ENCODE results near the gene ABHD17A.

Gene ABHD17A

GRCh38 chr19:1853295-1854038 is 31.8 kb downstream of the ABHD17A start:
- peak; percentile 63 for DNase-seq (ENCODE audit: low read depth)

DNA sequence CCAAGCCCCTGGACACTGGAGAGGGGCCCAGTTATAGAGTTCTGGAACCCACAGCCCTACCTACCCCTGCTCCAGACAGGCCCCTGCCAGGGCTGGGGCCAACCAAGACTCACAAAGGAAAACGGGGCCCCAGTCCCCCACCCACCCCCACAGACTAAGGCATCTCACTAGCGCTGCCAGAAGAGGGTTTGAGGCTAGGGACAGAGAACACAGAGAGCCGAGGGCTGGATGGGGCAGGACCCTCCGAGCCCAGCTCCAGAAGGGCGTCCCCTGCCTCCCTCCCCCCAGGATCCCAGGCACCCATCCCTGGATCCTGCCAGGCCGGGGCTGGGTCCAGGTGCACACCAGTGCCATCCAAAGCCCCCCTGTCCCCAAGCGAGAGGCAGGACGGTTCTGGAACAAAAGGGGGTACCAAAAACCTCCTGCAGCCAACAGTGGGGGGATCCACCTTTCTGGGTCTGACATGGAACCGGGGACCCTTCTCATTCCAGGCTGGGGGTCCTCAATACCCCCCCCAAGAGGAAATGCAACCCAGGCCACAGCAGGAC is 32.6 kb downstream of the ABHD17A start:
- no peak for DNase-seq (ENCODE audit: low read depth)

DNA sequence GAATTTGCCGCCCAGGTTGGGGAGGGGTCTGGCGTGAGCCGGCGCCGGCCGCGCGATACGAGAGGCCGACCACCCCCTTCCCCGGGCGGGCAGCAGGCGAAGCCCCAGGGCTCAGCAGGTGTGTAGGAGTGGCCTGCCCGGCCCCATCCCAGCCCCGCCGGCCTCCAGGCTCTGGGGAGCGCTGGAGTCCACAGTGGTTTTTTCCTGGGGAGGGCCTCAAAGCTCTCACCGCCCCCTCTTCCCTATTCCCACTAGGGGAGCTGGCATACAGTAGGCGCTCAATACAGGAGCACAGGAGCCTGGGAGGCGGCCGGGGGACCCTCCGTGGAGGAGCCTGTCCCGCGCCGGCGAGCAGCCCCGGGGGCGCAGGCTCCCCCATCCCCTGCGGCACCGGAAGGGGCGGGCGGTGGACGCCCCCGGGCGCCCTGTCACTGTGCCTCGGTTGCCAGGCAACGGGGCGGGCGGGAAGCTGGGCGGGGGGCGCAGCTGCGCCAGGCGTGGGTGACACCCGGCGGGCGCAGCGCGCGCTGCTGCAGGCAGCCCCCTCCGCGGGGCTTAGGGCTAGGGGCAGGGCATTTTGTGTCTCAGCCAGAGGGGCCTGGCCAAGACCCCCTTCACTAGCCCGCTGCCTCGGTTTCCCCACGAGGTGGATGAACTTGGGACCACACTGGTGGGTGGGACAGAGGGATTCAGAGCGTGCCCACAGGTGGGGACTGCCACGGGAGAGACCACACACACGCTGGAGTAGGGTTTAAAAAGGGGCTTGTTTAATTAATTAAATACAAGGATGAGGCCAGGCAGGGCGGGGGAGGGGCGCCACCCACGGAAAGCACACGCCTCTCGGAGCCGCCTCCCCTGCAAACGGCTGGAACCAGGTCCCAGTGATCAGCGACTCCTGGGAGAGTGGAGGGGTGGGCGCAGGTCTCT is 33.4 kb downstream of the ABHD17A start:
- DNase-seq (ENCODE audit: low read depth): no peak

- no peak for DNase-seq (ENCODE audit: low read depth)
These were observed 34.3 kb downstream of the ABHD17A start for GRCh38 chr19:1850809-1851653.

GRCh38 chr19:1849886-1850398 is 35.4 kb downstream of the ABHD17A start:
- no peak for DNase-seq (ENCODE audit: low read depth)

DNA sequence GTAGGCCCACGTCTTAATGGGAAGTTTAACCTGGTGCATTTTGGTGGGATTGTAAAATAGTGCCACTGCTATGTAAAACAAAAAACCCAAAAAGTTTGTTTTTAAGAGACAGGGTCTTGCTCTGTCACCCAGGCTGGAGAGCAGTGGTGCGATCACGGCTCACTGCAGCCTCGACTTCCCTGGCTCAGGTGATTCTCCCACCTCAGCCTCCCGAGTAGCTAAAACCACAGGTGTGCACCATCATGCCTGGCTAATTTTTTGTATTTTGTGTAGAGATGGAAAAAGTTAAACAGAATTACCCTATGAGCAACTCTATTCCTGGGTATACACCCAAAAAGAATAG is 36.2 kb downstream of the ABHD17A start:
- DNase-seq (ENCODE audit: low read depth): no peak

GRCh38 chr19:1848399-1849131 is 36.7 kb downstream of the ABHD17A start, which contains the start of gene REXO1:
Gene REXO1, minus strand, starts transcription at chr19:1848483. Its CDS starts 125 bp downstream, at chr19:1848358.
- DNase-seq (ENCODE audit: low read depth): peak; percentile 91

- DNase-seq (ENCODE audit: low read depth): no peak
These were observed 37.5 kb downstream of the ABHD17A start for GRCh38 chr19:1847684-1848398.

DNA sequence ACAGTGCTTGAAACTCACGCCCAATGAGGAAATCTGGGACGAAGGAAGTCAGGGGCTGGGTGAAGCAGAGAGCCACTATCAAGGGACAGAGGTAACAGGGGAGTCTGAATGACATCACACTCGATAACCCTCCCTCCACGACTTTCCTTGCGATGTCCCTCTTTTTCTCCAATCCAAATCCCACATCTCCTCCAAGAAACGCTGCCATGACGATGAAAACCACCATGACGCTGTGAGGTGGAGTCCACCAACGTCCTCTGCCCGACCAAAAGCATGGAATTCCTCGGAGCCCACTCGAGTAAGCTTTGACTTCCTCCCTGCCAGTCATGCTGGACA is 38.0 kb downstream of the ABHD17A start:
- no peak for DNase-seq (ENCODE audit: low read depth)

DNA sequence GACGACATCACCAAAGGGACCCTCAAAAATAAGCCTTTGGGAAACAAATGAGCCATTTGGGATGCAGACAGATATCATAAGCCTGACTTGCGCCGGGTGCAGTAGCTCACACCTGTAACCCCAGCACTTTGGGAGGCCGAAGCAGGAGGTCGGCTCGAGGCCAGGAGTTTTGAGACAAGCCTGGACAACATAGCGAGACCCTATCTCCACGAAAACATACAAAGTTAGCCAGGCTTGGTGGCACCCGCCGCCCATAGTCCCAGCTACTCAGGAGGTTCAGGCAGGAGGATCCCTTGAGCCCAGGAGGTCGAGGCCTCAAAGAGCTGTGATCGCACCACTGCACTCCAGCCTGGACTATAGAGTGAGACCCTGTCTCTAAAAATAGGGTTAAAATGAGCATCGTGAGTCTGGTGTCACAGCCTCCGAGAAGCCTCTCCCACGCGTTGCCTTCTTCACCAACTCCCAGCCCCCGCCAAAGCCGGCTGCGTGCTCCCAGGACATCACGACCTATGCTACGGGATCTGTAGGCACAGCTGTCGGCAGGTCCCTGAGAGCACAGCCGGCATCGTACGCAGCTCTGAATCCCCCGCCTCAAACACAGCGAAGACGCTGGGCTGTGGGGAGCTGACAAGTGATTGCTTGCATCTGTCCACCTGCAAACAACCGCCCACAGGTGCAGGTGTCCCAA is 38.6 kb downstream of the ABHD17A start:
- no peak for DNase-seq (ENCODE audit: low read depth)

DNA sequence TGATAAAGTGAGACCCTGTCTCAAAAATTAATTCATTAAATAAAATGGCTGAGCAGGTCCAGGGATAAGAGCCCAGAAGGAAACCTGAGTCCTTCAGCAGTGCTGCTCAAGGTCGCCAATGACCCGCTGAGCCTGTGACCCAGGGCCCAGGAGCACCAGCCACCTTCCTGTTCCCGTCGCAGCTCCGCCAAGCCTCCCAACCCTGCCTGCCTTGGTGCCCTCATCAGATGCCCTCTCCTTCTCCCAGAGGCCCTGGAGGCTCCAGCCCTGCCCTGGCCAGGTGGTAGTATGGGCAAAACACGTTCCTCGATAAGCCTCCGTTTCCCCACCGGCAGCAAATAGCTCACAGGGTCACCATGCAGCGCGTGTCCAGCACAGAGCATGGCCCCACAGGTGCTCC is 39.7 kb downstream of the ABHD17A start:
- DNase-seq (ENCODE audit: low read depth): no peak

DNA sequence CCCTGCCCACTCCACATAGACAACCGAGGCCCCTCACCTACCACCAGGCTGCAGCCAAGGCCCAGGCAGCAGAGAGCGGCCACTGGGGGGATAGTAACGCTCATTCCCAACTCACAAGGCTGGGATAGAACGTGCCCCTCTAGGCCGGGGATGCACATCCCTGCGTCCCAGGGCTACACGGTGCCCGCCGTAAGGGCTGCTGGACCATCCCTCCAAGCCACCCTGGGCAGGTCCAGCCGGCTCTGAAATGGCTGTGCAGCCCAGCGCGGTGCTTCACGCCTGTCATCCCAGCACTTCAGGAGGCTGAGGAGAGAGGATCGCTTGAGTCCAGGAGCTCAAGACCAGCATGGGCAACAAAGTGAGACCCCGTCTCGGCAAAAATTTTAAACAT is 40.2 kb downstream of the ABHD17A start:
- no peak for DNase-seq (ENCODE audit: low read depth)

DNA sequence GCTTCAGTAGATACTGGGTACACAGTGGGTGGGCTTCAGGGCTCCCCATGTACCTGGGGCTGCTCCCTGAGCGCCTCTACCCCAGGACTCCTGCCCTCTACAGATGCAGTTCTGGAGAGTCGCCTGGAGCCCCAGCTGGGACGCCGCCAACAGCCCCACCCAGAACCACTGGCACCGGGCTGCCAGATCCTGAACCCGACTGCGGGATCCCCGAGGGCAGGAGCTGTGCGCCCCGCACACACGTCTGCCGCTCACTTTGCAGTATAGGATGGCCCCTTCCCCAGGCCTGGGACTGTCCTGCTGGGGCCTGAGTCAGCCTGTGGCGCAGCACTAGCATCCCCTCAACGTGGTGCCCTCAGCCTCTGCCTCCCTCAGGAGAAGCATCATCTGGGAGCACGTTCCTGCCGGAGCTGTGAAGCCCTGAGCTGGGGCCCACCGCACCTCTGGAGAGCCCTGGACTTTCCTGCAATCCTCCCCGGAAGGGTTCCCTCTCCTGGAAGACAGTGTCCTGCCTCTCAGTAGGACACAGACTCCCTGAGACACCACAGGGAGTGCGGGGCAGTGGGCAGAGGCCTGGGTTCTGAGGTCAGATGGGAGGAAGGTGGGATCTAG is 40.7 kb downstream of the ABHD17A start:
- DNase-seq (ENCODE audit: low read depth): no peak

- no peak for DNase-seq (ENCODE audit: low read depth)
These were observed 41.5 kb downstream of the ABHD17A start for GRCh38 chr19:1843646-1844394.

DNA sequence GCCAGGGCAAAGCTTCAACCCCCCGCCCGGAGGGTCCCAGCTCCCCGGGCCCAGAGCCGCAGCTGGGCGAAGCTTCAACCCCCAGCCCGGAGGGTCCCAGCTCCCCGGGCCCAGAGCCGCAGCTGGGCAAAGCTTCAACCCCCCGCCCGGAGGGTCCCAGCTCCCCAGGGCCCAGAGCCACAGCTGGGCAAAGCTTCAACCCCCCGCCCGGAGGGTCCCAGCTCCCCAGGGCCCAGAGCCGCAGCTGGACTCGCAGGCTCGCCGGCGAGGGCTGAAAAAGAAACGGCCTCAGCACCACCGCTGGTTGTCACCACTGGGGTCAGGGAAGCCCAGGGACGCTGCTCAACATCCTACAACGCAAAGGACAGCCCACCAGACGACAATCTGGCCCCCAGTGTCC is 42.2 kb downstream of the ABHD17A start:
- DNase-seq (ENCODE audit: low read depth): no peak

- no peak for DNase-seq (ENCODE audit: low read depth)
These were observed 43.9 kb downstream of the ABHD17A start for GRCh38 chr19:1841209-1841924.

- no peak for DNase-seq (ENCODE audit: low read depth)
These were observed 44.7 kb downstream of the ABHD17A start for GRCh38 chr19:1840541-1841115.

Measured in T-helper 22 cell (primary cell).